Fibroblast of pulmonary artery (primary cell): ENCODE measurements around the gene HYAL2.

Experiments used
- DNase-seq: peaks from one replicate; pipeline ENCODE4 v3.0.0-alpha.2; 2010; ENCODE audit warnings: low read depth
- H3K4me3 ChIP-seq: replicated peaks from 2 replicates; pipeline ENCODE4 v1.5.1; 2011; ENCODE audit warnings: low read depth, mild to moderate bottlenecking, control low read depth, low read length, moderate library complexity
- TF ChIP-seq, protein P1 (sequence below): IDR thresholded peaks from 2 replicates; pipeline ENCODE4 v1.5.1; 2011; ENCODE audit warnings: mild to moderate bottlenecking, control low read depth, low read length, inconsistent platforms; ENCODE audit errors: missing control alignments

HYAL2 gene

DNA sequence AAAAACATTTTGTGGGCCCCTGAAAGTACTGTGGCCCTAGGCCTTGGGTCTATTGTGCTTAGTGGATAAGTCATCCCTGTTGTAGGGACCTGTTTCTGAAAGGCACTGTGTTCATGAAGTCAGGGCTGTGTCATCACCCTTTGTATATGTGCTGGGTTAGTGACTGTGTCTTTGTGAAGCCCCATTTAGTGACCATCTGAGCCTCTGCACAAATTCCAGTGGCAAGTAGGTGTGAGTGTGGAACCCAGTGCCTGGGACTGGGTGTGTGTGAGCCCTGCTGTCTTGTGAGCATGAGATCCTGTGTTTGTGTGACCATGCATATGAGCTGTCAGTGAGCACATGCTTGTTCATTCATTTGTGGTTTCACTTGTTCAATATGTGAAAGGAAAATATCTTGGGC, 17.9 kb downstream of the HYAL2 start:
- H3K4me3 ChIP-seq, result no peak overlapping the region
- DNase-seq, result no peak
- TF ChIP-seq, protein P1, sequence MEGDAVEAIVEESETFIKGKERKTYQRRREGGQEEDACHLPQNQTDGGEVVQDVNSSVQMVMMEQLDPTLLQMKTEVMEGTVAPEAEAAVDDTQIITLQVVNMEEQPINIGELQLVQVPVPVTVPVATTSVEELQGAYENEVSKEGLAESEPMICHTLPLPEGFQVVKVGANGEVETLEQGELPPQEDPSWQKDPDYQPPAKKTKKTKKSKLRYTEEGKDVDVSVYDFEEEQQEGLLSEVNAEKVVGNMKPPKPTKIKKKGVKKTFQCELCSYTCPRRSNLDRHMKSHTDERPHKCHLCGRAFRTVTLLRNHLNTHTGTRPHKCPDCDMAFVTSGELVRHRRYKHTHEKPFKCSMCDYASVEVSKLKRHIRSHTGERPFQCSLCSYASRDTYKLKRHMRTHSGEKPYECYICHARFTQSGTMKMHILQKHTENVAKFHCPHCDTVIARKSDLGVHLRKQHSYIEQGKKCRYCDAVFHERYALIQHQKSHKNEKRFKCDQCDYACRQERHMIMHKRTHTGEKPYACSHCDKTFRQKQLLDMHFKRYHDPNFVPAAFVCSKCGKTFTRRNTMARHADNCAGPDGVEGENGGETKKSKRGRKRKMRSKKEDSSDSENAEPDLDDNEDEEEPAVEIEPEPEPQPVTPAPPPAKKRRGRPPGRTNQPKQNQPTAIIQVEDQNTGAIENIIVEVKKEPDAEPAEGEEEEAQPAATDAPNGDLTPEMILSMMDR, result no peak

DNA sequence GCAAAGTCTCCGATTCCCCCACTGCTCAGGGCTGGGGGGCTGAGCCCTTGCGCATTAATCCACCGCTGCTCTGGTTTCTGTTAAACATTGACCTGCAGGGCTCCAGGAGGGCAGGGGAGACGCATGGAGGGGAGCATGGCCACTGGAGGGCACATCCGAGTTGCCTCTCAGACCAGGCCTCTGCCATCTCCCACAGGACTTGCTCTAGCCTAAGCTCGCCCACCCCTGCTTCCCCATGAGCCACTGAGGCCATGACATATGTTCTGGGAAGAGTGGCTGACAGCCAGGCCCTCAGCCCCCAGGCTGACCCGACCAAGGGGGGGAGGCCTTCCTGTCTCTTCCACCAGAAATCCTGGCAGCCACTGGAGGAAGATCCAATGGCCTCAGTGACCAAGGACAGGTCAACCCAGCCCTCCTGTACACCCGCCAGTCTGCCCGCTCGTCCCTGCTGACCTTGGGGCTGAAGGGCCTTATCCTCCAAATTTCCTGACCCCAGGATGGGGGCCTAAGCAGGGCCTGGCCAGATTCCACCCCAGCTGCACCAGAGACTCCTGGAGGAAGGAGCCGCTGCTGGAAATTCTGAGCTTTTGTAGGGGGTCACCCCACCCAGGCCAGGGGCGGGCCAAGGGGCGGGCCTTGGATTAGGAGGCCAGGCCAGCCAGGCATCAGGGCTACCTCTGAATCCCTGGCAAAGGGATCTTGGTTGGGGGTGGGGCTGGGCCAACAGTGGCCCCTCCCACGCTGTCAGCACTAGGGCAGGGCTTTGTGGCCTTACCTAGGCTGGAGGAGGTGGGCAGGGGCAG, 19.3 kb downstream of the HYAL2 start, which contains the start of gene HYAL1:
Gene HYAL1 (minus strand): TSS at position 562 of the 803 bp plus-strand sequence. CDS start 618 bp downstream, outside the sequence.
- DNase-seq, result peak; percentile 33
- H3K4me3 ChIP-seq, result peak within 1 kb of the TSS; percentile 10
- TF ChIP-seq, protein P1, result peak; percentile 5

DNA sequence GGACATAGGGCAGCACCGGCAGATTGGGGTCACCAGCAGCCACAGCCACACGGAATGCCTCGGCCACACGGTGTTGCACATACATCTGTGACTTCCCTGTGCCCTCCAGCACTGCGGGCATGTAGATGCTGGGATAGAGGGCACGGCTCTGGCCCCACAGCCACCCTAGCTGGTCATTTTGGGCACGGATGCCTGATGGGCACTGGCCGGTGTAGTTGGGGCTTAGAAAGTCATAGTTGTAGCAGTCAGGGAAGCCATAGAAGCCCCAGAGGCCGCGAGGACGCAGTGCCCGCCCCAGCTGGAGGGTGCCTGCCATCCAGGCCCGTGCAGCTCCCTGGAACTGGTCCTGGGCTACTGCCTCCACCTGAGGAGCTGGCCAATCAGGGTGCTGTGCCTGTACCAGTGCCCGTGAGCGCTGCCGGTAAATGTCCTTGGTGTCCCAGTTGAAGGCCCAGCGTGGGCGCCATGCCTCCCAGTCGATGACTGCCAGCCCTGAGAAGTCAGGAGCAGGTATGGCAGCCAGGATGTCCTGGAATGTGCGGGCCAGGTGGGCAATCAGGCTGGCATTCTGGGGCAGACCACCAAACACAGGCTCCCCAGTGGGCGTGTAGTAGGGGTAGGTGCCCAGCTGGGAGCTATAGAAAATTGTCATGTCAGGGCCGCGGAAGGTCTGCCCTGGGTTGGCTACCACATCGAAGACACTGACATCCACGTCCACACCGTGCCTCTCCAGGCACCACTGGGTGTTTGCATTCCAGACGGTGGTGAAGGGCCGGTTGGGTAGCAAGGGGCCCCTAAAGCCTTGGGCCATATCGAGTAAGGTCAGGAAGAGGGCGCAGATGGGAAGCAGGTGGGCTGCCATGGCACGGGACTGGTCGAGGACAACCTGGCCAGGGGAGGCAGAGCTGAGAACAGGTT, 20.2 kb downstream of the HYAL2 start:
- no peak for DNase-seq
- H3K4me3 ChIP-seq, result no peak overlapping the region
- TF ChIP-seq, protein P1, result no peak

DNA sequence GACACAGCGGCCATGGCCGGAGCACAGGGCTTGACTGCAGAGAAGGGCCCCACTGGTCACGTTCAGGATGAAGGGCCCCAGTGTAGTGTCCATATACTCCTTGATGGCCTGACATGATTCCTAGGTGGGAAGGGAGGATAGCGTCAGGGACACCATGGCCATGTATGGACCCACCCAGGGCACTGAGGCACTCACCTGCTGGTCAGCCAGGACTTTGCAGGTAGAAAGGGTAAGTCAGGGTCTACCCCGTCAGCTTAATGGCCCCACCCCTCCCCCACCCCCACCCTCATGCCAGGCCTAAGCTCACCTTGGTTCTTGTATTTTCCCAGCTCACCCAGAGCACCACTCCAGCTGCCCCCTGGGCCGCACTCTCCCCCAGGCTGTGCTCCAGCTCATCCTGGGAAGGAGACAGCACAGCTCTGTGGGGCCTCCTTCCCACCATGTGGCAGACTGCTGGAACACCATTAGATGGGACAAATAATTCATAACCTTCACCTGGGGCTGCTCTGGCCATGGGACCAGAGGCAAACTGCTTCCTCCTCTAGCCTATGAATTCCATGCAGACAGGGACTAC, 21.8 kb downstream of the HYAL2 start:
- DNase-seq, result no peak
- TF ChIP-seq, protein P1, result no peak
- H3K4me3 ChIP-seq, result no peak overlapping the region

GRCh38 chr3:50299929-50300680, 22.4 kb downstream of the HYAL2 start:
- DNase-seq, result peak; percentile 49
- peak overlapping the region; percentile 55 for H3K4me3 ChIP-seq
- TF ChIP-seq, protein P1, result no peak

- DNase-seq, result no peak
- peak overlapping the region; percentile 55 for H3K4me3 ChIP-seq
- TF ChIP-seq, protein P1, result no peak
Observed at GRCh38 chr3:50299638-50299928, 23.0 kb downstream of the HYAL2 start.
